GM23338 (cell line): Measurements from ENCODE around the gene PITHD1.

Source experiments
- CREB1 ChIP-seq: fragments of 250-450 bp; sonication (Bioruptor Pico); IDR thresholded peaks from 2 replicates; pipeline ENCODE4 v1.5.0; 2020; ENCODE audit warnings: low read depth, mild to moderate bottlenecking, moderate library complexity
- EZH2 ChIP-seq: fragments of 200-600 bp; sonication (generic); IDR thresholded peaks from one replicate; pipeline ENCODE4 v1.8.0; 2017; ENCODE audit warnings: antibody characterized with exemption, mild to moderate bottlenecking, low read depth; ENCODE audit not compliant: unreplicated experiment
- EZH2phosphoT487 ChIP-seq: fragments of 200-600 bp; sonication (generic); IDR thresholded peaks from one replicate; pipeline ENCODE4 v1.8.1; 2018; ENCODE audit warnings: antibody characterized with exemption; ENCODE audit not compliant: unreplicated experiment
- JUNB ChIP-seq: IDR thresholded peaks from one replicate; pipeline ENCODE4 v1.6.1; 2016; ENCODE audit warnings: antibody characterized with exemption; ENCODE audit not compliant: unreplicated experiment
- POLR2AphosphoS5 ChIP-seq: IDR thresholded peaks from 2 replicates; pipeline ENCODE4 v1.6.1; 2016; ENCODE audit warnings: antibody characterized with exemption, low read depth
- TF ChIP-seq, protein P1 (sequence below), 2 experiments: fragments of 200-600 bp in 1 of 2; sonication (generic) in 1 of 2; conservative IDR thresholded peaks; 2 replicates each; pipeline versions ENCODE4 v1.5.1 to v1.6.1; 2016 to 2017; ENCODE audit warnings: antibody characterized with exemption in 2 of 2, low read depth in 2 of 2, mild to moderate bottlenecking in 2 of 2, moderate library complexity in 1 of 2
- TF ChIP-seq, protein P2 (sequence below): IDR thresholded peaks from one replicate; pipeline ENCODE4 v1.6.1; 2018; ENCODE audit warnings: antibody characterized with exemption; ENCODE audit not compliant: unreplicated experiment
- TF ChIP-seq, protein P3 (sequence below): fragments of 250-450 bp; sonication (Bioruptor Pico); IDR thresholded peaks from 2 replicates; pipeline ENCODE4 v1.5.0; 2020; ENCODE audit warnings: mild to moderate bottlenecking, moderate library complexity

DNA sequence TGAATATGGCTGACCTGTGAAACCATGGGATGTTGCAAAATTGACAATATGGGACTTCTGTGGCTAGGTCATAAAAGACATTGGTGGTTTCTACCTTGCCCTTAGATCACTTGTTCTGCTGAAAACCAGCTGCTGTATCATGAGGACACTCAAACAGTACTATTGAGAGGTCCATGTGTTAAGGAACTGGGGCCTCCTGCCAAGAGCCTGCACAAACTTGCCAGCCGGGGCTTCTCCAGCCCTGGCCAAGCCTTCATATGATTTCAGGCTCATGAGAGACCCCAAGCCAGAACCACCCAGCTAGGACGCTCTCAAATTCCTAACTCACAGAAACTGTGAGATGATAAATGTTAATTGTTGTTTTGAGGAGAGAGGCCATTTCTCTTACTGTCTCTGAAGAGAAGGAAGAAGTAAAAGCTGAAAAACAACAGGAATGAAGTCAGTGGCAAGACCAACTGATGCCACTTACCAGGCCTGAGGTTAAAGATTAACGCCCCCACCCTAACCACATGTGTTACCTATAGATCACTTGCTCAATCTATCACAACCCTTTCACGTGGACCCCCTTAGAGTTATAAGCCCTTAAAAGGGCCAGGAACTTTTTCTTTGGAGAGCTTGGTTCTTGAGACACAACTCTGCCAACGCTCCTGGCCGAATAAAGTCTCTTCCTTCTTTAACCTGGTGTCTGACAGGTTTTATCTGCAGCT lies 3.9 kb upstream of the PITHD1 start:
- TF ChIP-seq, protein P1, sequence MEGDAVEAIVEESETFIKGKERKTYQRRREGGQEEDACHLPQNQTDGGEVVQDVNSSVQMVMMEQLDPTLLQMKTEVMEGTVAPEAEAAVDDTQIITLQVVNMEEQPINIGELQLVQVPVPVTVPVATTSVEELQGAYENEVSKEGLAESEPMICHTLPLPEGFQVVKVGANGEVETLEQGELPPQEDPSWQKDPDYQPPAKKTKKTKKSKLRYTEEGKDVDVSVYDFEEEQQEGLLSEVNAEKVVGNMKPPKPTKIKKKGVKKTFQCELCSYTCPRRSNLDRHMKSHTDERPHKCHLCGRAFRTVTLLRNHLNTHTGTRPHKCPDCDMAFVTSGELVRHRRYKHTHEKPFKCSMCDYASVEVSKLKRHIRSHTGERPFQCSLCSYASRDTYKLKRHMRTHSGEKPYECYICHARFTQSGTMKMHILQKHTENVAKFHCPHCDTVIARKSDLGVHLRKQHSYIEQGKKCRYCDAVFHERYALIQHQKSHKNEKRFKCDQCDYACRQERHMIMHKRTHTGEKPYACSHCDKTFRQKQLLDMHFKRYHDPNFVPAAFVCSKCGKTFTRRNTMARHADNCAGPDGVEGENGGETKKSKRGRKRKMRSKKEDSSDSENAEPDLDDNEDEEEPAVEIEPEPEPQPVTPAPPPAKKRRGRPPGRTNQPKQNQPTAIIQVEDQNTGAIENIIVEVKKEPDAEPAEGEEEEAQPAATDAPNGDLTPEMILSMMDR (conservative IDR thresholded peaks at IDR 0.05; ENCODE audit: low read depth in 2 of 2), result no peak
- no peak for TF ChIP-seq EZH2
- TF ChIP-seq CREB1 (CRISPR knock-in tag), result no peak
- TF ChIP-seq, protein P2, sequence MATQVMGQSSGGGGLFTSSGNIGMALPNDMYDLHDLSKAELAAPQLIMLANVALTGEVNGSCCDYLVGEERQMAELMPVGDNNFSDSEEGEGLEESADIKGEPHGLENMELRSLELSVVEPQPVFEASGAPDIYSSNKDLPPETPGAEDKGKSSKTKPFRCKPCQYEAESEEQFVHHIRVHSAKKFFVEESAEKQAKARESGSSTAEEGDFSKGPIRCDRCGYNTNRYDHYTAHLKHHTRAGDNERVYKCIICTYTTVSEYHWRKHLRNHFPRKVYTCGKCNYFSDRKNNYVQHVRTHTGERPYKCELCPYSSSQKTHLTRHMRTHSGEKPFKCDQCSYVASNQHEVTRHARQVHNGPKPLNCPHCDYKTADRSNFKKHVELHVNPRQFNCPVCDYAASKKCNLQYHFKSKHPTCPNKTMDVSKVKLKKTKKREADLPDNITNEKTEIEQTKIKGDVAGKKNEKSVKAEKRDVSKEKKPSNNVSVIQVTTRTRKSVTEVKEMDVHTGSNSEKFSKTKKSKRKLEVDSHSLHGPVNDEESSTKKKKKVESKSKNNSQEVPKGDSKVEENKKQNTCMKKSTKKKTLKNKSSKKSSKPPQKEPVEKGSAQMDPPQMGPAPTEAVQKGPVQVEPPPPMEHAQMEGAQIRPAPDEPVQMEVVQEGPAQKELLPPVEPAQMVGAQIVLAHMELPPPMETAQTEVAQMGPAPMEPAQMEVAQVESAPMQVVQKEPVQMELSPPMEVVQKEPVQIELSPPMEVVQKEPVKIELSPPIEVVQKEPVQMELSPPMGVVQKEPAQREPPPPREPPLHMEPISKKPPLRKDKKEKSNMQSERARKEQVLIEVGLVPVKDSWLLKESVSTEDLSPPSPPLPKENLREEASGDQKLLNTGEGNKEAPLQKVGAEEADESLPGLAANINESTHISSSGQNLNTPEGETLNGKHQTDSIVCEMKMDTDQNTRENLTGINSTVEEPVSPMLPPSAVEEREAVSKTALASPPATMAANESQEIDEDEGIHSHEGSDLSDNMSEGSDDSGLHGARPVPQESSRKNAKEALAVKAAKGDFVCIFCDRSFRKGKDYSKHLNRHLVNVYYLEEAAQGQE, result no peak
- no peak for TF ChIP-seq POLR2AphosphoS5
- TF ChIP-seq EZH2phosphoT487, result no peak
- TF ChIP-seq, protein P3, sequence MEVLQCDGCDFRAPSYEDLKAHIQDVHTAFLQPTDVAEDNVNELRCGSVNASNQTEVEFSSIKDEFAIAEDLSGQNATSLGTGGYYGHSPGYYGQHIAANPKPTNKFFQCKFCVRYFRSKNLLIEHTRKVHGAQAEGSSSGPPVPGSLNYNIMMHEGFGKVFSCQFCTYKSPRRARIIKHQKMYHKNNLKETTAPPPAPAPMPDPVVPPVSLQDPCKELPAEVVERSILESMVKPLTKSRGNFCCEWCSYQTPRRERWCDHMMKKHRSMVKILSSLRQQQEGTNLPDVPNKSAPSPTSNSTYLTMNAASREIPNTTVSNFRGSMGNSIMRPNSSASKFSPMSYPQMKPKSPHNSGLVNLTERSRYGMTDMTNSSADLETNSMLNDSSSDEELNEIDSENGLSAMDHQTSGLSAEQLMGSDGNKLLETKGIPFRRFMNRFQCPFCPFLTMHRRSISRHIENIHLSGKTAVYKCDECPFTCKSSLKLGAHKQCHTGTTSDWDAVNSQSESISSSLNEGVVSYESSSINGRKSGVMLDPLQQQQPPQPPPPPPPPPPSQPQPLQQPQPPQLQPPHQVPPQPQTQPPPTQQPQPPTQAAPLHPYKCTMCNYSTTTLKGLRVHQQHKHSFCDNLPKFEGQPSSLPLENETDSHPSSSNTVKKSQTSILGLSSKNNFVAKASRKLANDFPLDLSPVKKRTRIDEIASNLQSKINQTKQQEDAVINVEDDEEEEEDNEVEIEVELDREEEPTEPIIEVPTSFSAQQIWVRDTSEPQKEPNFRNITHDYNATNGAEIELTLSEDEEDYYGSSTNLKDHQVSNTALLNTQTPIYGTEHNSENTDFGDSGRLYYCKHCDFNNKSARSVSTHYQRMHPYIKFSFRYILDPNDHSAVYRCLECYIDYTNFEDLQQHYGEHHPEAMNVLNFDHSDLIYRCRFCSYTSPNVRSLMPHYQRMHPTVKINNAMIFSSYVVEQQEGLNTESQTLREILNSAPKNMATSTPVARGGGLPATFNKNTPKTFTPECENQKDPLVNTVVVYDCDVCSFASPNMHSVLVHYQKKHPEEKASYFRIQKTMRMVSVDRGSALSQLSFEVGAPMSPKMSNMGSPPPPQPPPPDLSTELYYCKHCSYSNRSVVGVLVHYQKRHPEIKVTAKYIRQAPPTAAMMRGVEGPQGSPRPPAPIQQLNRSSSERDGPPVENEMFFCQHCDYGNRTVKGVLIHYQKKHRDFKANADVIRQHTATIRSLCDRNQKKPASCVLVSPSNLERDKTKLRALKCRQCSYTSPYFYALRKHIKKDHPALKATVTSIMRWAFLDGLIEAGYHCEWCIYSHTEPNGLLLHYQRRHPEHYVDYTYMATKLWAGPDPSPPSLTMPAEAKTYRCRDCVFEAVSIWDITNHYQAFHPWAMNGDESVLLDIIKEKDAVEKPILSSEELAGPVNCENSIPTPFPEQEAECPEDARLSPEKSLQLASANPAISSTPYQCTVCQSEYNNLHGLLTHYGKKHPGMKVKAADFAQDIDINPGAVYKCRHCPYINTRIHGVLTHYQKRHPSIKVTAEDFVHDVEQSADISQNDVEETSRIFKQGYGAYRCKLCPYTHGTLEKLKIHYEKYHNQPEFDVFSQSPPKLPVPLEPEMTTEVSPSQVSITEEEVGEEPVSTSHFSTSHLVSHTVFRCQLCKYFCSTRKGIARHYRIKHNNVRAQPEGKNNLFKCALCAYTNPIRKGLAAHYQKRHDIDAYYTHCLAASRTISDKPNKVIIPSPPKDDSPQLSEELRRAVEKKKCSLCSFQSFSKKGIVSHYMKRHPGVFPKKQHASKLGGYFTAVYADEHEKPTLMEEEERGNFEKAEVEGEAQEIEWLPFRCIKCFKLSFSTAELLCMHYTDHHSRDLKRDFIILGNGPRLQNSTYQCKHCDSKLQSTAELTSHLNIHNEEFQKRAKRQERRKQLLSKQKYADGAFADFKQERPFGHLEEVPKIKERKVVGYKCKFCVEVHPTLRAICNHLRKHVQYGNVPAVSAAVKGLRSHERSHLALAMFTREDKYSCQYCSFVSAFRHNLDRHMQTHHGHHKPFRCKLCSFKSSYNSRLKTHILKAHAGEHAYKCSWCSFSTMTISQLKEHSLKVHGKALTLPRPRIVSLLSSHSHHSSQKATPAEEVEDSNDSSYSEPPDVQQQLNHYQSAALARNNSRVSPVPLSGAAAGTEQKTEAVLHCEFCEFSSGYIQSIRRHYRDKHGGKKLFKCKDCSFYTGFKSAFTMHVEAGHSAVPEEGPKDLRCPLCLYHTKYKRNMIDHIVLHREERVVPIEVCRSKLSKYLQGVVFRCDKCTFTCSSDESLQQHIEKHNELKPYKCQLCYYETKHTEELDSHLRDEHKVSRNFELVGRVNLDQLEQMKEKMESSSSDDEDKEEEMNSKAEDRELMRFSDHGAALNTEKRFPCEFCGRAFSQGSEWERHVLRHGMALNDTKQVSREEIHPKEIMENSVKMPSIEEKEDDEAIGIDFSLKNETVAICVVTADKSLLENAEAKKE (CRISPR knock-in tag), result no peak
- TF ChIP-seq JUNB, result no peak
